Heart left ventricle (tissue), 13 donors: ENCODE results near the gene VPS37D.

ENCODE experiments used
- CTCF ChIP-seq, 12 donors: fragments of 200-600 bp; sonication (generic) in 4 of 12; IDR thresholded peaks; one replicate each; pipeline versions ENCODE4 v1.5.0 to v1.8.0; 2018 to 2022; ENCODE audit warnings: antibody characterized with exemption in 12 of 12, mild to moderate bottlenecking in 5 of 12
- POLR2A ChIP-seq, 2 donors: fragments of 450-650 bp; IDR thresholded peaks; one replicate each; pipeline ENCODE4 v1.6.1; 2017; ENCODE audit warnings: antibody characterized with exemption in 2 of 2, mild to moderate bottlenecking in 2 of 2, moderate library complexity in 2 of 2
- donor health status: ischemic (EF 13 %, LVEDD 7.1; RV severe dilation, severe dysfunction).
- donor health status: DM: no; HTN: yes; CAD: no.
- donor health status: DM: no; HTN: no; CAD: no.
- donor health status: ischemic (EF 25% LVEDD 6.9; RV normal size, moderate dysfunction).
- donor health status: ischemic (EF 25% LVEDD 5.7; RV mildly dilated, moderate dysfunction).
- donor health status: ischemic (EF 35%, LVEDD 5.7; RV mildly dilated, moderate dysfunction).
- donor health status: nonischemic (EF 11% LVEDD 7.7; RV severe dilation, severe dysfunction).
- donor health status: DM: yes; HTN: yes; CAD: no.
- donor health status: PGD.
- donor health status: ischemic (EF 29% LVEDD 5.4; RV normal size, mild dysfunction).
- donor health status: nonischemic (EF 23%, LVEDD 6.1; RV moderate dilation, normal function).

DNA sequence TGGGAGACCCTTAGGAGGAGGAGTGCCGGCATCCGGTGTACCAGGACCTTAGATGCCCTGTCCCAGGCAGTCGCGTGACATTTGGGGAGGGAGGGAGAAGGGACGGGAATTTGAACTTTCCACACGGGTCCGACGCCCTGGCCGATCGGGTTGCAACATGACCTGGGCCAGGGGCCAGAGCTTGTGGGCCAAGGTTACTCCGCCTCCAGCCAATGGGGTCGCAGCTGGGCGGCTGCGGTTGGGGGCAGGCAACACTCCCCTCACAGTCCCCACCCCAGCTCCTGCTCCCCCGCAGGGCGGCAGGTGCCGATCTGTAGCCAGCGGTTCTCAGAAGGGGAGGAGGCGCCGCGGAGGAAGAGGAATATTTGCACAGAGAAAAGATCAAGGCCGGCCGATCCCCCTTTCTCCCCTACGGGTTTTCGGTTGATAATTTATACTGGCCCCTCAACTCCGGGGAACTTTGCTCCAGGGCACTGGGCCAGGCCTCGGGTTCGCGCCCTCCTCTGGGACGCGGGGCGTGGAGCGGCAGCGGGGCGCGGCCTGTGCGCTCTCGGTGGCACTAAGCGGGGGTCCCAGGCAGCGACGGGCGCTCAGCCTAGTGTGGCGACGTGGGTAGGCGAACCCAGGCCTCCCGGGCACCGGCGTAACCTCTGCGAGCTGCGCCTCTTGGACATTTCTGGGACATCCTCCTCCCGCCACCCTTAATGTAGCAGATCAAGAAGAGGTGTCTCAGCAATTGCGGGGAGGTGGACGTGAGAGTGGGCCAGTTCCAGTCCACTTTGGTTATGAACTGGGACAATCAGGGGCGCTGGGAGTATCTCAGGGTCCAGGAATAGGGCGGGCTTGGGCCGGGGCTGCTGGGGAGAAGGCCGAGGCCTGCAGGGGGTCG lies 44.5 kb upstream of the VPS37D start:
- TF ChIP-seq CTCF (IDR thresholded peaks at IDR 0.05) = no peak
- no peak for TF ChIP-seq POLR2A (IDR thresholded peaks at IDR 0.05)
